ENCODE data around the gene PCDHGA3. TPM values are rescaled to one million over a fixed set of nuclear protein-coding genes. Genes with fewer than 3 reads are reported as not detected.

The PCDHGA3 gene
- total RNA-seq, 1 donor from 2014 or later = 0.33 TPM

- Mint-ChIP-seq H3K27me3 (ENCODE audit: low read depth) (peaks cover 10% of the 10 kb centered on the region), H3K9me3 (peaks cover 38% of the 10 kb centered on the region), H3K27ac (ENCODE audit: unreplicated experiment) (no peak overlapping the region), H3K4me1 (peaks cover 27% of the 10 kb centered on the region), H3K4me3 (peak overlapping the region; percentile 94), H3K36me3 (ENCODE audit: low read depth) (peaks cover 63% of the 10 kb centered on the region)
- no peak for TF ChIP-seq CTCF (conservative IDR thresholded peaks at IDR 0.05)
- DNase-seq (ENCODE audit: low read depth, low spot score) = no peak
Measured at GRCh38 chr5:141319202-141319601, 24.4 kb upstream of the PCDHGA3 start.

GRCh38 chr5:141319699-141320098 is 23.9 kb upstream of the PCDHGA3 start:
- peaks cover 27% of the 10 kb centered on the region for H3K4me1 Mint-ChIP-seq
- peak overlapping the region; percentile 94 for H3K4me3 Mint-ChIP-seq
- H3K36me3 Mint-ChIP-seq (ENCODE audit: low read depth) = peaks cover 60% of the 10 kb centered on the region
- peaks cover 36% of the 10 kb centered on the region for H3K9me3 Mint-ChIP-seq
- H3K27ac Mint-ChIP-seq (ENCODE audit: unreplicated experiment) = peak overlapping the region; percentile 96
- peaks cover 10% of the 10 kb centered on the region for H3K27me3 Mint-ChIP-seq (ENCODE audit: low read depth)
- TF ChIP-seq CTCF (conservative IDR thresholded peaks at IDR 0.05) = no peak
- DNase-seq (ENCODE audit: low read depth, low spot score) = no peak

GRCh38 chr5:141320225-141321169 is 23.1 kb upstream of the PCDHGA3 start, which contains the start of gene TAF7:
Gene TAF7, minus strand, starts transcription at chr5:141320784. Its CDS starts 740 bp downstream, at chr5:141320044.
- peak within 1 kb of the TSS; percentile 96 for H3K27ac Mint-ChIP-seq (ENCODE audit: unreplicated experiment)
- H3K36me3 Mint-ChIP-seq (ENCODE audit: low read depth) = peaks cover 52% of the 10 kb centered on the region
- H3K4me1 Mint-ChIP-seq = peaks cover 27% of the 10 kb centered on the region
- peak within 1 kb of the TSS; percentile 94 for H3K4me3 Mint-ChIP-seq
- peaks cover 28% of the 10 kb centered on the region for H3K9me3 Mint-ChIP-seq
- TF ChIP-seq CTCF (conservative IDR thresholded peaks at IDR 0.05) = peak; percentile 97
- peaks cover 10% of the 10 kb centered on the region for H3K27me3 Mint-ChIP-seq (ENCODE audit: low read depth)
- peak; percentile 94 for DNase-seq (ENCODE audit: low read depth, low spot score)

GRCh38 chr5:141322261-141322660 is 21.4 kb upstream of the PCDHGA3 start:
- Mint-ChIP-seq H3K27ac (ENCODE audit: unreplicated experiment) (no peak overlapping the region), H3K4me3 (peak overlapping the region; percentile 94), H3K27me3 (ENCODE audit: low read depth) (peaks cover 12% of the 10 kb centered on the region), H3K36me3 (ENCODE audit: low read depth) (peaks cover 49% of the 10 kb centered on the region), H3K9me3 (peaks cover 28% of the 10 kb centered on the region), H3K4me1 (peaks cover 24% of the 10 kb centered on the region)
- TF ChIP-seq CTCF (conservative IDR thresholded peaks at IDR 0.05) = no peak
- no peak for DNase-seq (ENCODE audit: low read depth, low spot score)

GRCh38 chr5:141326088-141326854 is 17.4 kb upstream of the PCDHGA3 start:
- H3K36me3 Mint-ChIP-seq (ENCODE audit: low read depth) = peaks cover 28% of the 10 kb centered on the region
- no peaks in the 10 kb centered on the region for H3K4me1 Mint-ChIP-seq
- H3K27me3 Mint-ChIP-seq (ENCODE audit: low read depth) = peaks cover 2% of the 10 kb centered on the region
- H3K9me3 Mint-ChIP-seq = peaks cover 11% of the 10 kb centered on the region
- TF ChIP-seq CTCF (conservative IDR thresholded peaks at IDR 0.05) = peak; percentile 64
- H3K4me3 Mint-ChIP-seq = peak overlapping the region; percentile 62
- no peak for DNase-seq (ENCODE audit: low read depth, low spot score)
- peak overlapping the region; percentile 92 for H3K27ac Mint-ChIP-seq (ENCODE audit: unreplicated experiment)
